Upper lobe of right lung (tissue), 1 donor: Measurements from ENCODE around the gene SIMC1. TPM values are rescaled to one million over a fixed set of nuclear protein-coding genes. Genes with fewer than 3 reads are reported as not detected.
A peak's percentile ranks its signal among the peaks of the same experiment; 100 is the strongest.

ENCODE experiments used
- ATAC-seq: fragments of 200-7000 bp; cut with Tn5 transposase; one replicate; pipeline ENCODE4 v1.9.1; 2020; ENCODE audit warnings: mild to moderate bottlenecking, moderate library complexity
- DNase-seq: peaks from one replicate; pipeline ENCODE4 v3.0.0-alpha.2; 2020
- H3K27ac ChIP-seq: fragments of 200-600 bp; one replicate; pipeline ENCODE4 v1.8.0; 2022
- H3K27me3 ChIP-seq: fragments of 200-600 bp; one replicate; pipeline ENCODE4 v1.8.0; 2022; ENCODE audit warnings: mild to moderate bottlenecking
- H3K36me3 ChIP-seq: fragments of 200-600 bp; one replicate; pipeline ENCODE4 v1.8.0; 2022
- H3K4me1 ChIP-seq: fragments of 200-600 bp; one replicate; pipeline ENCODE4 v1.8.0; 2022
- H3K4me3 ChIP-seq: fragments of 200-600 bp; one replicate; pipeline ENCODE4 v1.8.0; 2022; ENCODE audit warnings: mild to moderate bottlenecking
- H3K9me3 ChIP-seq: fragments of 200-600 bp; one replicate; pipeline ENCODE4 v1.8.0; 2022
- CTCF ChIP-seq: fragments of 200-600 bp; IDR thresholded peaks from one replicate; pipeline ENCODE4 v1.8.0; 2022; ENCODE audit warnings: antibody characterized with exemption
- intact Hi-C: fragments of 100-400 bp; cut with DNase I; formaldehyde crosslinking; loops from one replicate; pipeline ENCODE4 v1.11.0; 2022
- total RNA-seq: library from RNA; stranded (reverse); fragmentation: NEBNext Ultra II Directional; extraction: Animal tissue kit (Norgen Biotek cat#: 25700); gene quantifications from one replicate; pipeline ENCODE4 v1.2.1, GENCODE V29; 2021
- donor health status: DM: no; HTN: yes; CAD: no; lungs with severe emphysema.

Gene SIMC1
- total RNA-seq, 1 donor from 2014 or later = 17.6 TPM

- peaks cover 39% of the 10 kb centered on the region for H3K36me3 ChIP-seq
- no peaks in the 10 kb centered on the region for H3K4me1 ChIP-seq
- intact Hi-C loops = no loop called here
- ATAC-seq (no peak), DNase-seq (no peak)
- no peak for TF ChIP-seq CTCF
- H3K27me3 ChIP-seq = no peaks in the 10 kb centered on the region
- H3K27ac ChIP-seq = no peak overlapping the region
- H3K9me3 ChIP-seq = no peaks in the 10 kb centered on the region
- H3K4me3 ChIP-seq = no peak overlapping the region
These were observed 143.2 kb downstream of the SIMC1 start for GRCh38 chr5:176381423-176381822.

- ATAC-seq = no peak
- peak; percentile 31 for DNase-seq
- TF ChIP-seq CTCF = no peak
- no peak overlapping the region for H3K4me3 ChIP-seq
- intact Hi-C loops = no loop called here
- no peak overlapping the region for H3K27ac ChIP-seq
- H3K9me3 ChIP-seq = no peaks in the 10 kb centered on the region
- H3K27me3 ChIP-seq = no peaks in the 10 kb centered on the region
- peaks cover 39% of the 10 kb centered on the region for H3K36me3 ChIP-seq
- no peaks in the 10 kb centered on the region for H3K4me1 ChIP-seq
These were observed 143.8 kb downstream of the SIMC1 start for GRCh38 chr5:176381979-176382378.

- ATAC-seq (peak; percentile 6), DNase-seq (no peak)
- H3K36me3 ChIP-seq = peaks cover 39% of the 10 kb centered on the region
- H3K4me1 ChIP-seq = no peaks in the 10 kb centered on the region
- no peak overlapping the region for H3K4me3 ChIP-seq
- no peaks in the 10 kb centered on the region for H3K9me3 ChIP-seq
- no peak overlapping the region for H3K27ac ChIP-seq
- intact Hi-C loops = no loop called here
- TF ChIP-seq CTCF = no peak
- no peaks in the 10 kb centered on the region for H3K27me3 ChIP-seq
These were observed 144.5 kb downstream of the SIMC1 start for GRCh38 chr5:176382721-176383120.

GRCh38 chr5:176383248-176383905 lies 145.2 kb downstream of the SIMC1 start:
- ATAC-seq (no peak), DNase-seq (no peak)
- no peak overlapping the region for H3K4me3 ChIP-seq
- intact Hi-C loops = no loop called here
- no peaks in the 10 kb centered on the region for H3K4me1 ChIP-seq
- H3K9me3 ChIP-seq = no peaks in the 10 kb centered on the region
- no peak overlapping the region for H3K27ac ChIP-seq
- H3K27me3 ChIP-seq = no peaks in the 10 kb centered on the region
- TF ChIP-seq CTCF = no peak
- H3K36me3 ChIP-seq = peaks cover 39% of the 10 kb centered on the region

- Histone ChIP-seq H3K9me3 (no peaks in the 10 kb centered on the region), H3K4me1 (no peaks in the 10 kb centered on the region), H3K27me3 (no peaks in the 10 kb centered on the region), H3K27ac (no peak overlapping the region), H3K4me3 (no peak overlapping the region), H3K36me3 (peaks cover 39% of the 10 kb centered on the region)
- ATAC-seq (no peak), DNase-seq (no peak)
- TF ChIP-seq CTCF = no peak
- intact Hi-C loops = no loop called here
These were observed 145.7 kb downstream of the SIMC1 start for GRCh38 chr5:176383961-176384360.
